HG03064 (cell line): Measurements from ENCODE around the gene HIVEP2.

Experiments used
- ATAC-seq: cut with Tn5 transposase; IDR thresholded peaks from one replicate; pipeline ENCODE4 v1.9.1; 2021; ENCODE audit warnings: low read depth; ENCODE audit not compliant: unreplicated experiment

HIVEP2 gene

GRCh38 chr6:142845624-142846458, 99.1 kb downstream of the HIVEP2 start:
- ATAC-seq = no peak

GRCh38 chr6:142845143-142845571, 99.8 kb downstream of the HIVEP2 start:
- peak; percentile 30 for ATAC-seq

GRCh38 chr6:142844065-142844755, 100.8 kb downstream of the HIVEP2 start:
- no peak for ATAC-seq

DNA sequence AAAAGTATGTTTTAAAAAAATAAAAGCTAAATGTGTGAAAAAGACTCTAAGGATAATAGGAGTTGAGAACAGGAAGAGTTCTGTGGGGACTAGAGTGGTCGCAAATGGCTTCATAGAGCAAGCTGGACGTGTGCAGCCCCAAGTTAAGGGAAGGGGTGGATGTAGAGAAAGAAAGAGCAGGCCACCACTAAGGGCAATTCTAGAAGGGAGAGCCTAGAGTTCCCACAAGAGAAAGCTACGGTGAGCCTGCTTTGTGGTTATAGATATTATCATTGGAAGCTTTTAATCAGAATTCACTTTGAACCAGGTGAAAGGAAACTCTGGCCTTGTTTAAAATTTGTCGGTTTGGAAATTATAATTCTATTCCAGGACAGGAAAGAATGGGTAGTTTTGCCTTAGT, 101.6 kb downstream of the HIVEP2 start:
- no peak for ATAC-seq

GRCh38 chr6:142842418-142843261, 102.3 kb downstream of the HIVEP2 start:
- peak; percentile 51 for ATAC-seq

GRCh38 chr6:142841915-142842314, 103.1 kb downstream of the HIVEP2 start:
- ATAC-seq = no peak

- ATAC-seq = no peak
These were observed 105.3 kb downstream of the HIVEP2 start for GRCh38 chr6:142839686-142840040.

- ATAC-seq = no peak
These were observed 105.9 kb downstream of the HIVEP2 start for GRCh38 chr6:142838821-142839685.

GRCh38 chr6:142835787-142836535, 109.0 kb downstream of the HIVEP2 start:
- ATAC-seq = no peak

DNA sequence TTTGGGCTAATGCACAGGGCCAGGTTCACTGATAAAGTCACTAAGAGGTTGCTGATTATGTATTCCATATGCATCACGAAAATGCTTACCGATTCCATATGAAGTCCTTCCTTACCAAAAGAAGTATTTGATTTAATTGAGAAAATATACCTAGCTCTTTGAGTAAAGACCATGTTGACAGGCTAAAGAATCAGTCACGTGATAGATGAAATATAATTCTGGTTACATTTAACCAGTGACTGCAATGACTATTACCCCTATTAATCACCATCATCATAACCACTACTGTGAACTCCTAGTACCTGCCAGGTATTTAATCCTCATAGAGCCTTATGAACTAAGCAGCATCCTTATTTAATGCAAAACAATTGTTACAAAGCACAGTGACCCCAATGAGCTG, 110.1 kb downstream of the HIVEP2 start:
- no peak for ATAC-seq

- ATAC-seq = no peak
These were observed 111.2 kb downstream of the HIVEP2 start for GRCh38 chr6:142833798-142834197.

- ATAC-seq = no peak
These were observed 111.9 kb downstream of the HIVEP2 start for GRCh38 chr6:142833054-142833453.

DNA sequence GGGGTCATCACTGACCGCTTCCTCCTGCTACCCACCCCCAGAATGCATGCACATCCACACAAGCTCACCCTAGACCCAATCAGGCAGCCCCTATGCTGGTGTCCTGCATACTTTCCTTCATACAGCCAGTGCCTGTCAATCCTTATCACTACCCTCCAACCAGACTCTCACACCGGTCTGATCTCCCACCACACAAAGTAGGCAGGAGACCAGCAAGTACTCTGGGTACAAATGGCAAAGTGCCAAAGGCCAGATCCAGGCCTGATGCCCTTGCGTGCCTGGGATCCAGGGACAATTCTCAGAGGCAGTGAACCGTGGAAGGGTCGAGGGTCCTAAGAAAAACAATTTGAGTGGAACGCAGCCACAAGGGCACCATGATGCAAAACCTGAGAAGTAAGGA, 114.2 kb downstream of the HIVEP2 start:
- ATAC-seq = no peak

DNA sequence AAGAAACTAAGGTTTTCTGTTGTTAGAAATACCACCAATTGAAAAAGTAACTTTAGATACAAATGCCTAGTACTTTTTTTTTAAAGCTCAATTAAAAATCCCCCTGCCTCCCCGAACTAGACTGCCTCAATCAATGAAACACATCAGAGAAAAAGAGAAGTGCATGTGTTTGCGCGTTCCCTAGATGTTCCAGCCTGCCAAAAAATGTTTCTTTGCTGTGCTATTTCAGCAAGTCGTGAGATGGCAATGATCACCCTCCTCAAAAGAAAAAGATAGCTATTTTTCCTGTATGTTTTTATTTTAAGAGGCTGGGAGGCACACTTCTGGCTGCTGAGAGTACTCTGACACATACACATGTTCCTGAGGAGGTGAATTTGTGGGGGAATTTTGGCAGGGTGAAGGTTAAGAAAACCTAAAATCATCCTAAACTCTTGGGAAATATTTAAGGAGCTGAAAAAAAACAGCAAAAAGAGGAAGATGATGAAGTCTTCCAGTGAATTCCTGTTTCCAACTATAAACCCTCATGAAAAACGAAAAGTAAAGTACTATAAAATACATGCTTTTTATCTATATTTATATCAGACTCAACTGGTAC, 114.8 kb downstream of the HIVEP2 start:
- no peak for ATAC-seq

DNA sequence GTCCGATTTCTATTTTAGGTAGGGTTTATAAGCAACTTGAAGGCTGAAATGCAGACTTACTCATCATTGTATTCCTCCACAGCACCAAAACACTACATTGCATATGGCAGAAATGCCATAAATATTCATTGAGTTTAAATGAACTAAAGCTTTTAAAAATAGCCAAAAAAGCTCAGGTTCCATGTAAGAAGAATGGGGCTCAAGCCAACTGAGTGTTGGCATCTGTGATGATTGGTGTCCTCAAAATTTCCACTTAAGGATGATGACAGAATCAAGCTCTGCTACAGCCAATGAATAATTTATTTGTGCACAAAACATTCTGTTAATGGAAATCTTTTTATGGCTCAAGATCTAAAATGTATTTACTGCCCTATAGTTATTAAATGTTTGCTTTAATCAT, 115.4 kb downstream of the HIVEP2 start:
- no peak for ATAC-seq

DNA sequence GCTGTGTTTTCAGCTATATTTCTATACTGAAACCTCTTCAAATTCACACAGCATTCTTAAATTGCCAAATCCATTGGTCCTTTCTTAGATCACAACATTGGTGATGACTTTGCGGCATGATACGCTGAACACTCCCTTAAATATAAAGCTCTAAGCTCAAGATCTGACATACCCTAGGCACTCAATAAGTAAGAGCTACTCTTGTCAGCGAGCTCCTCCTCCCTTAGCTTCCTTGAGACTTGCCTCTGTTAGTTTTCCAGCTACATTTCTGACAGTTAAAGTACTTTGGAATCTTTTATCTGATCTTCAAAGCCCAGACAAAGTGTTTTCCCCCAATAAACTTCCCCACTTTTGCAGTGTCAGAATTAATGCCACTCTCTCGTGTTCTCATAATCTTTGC, 117.0 kb downstream of the HIVEP2 start:
- ATAC-seq = no peak

DNA sequence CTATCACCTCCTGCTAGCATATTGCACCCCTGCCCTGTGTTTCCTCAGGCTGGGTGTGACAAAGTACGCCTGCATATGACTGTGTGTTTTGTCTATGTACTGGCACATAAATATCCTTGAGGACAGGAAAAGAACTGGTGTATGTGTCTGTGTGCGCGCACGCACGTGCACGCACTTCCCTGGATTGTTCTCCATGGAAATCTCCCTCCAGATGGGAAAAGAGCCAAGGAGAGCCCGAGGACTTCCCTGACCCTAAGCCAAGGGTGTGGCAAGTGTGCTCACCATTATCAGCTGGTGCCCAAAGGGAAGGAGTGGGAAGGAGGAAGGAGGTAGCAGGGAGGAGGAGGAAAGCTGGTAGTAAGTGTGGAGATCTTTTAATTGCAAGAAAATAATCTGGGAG, 117.6 kb downstream of the HIVEP2 start:
- no peak for ATAC-seq

DNA sequence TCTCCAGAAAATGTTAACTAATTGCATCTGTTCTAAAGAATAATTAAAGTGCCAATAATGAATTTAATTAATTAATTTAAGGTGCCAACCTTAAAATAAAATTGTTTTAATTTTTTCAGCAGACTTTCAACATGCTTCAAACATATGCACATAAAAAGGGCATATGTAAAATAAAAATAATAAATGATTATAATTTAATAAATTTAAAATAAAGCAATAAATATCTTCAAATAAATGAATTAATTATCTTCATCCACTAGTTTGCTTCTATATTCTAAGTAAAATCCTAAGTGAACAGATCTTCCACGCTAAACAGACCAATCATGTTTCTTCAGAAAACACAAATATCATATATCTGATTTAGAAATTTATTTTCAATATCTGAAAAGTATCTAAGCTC, 119.2 kb downstream of the HIVEP2 start:
- ATAC-seq = no peak

GRCh38 chr6:142824426-142824825, 120.5 kb downstream of the HIVEP2 start:
- ATAC-seq = no peak
